ENCODE data around the gene MACROD2.

DNA sequence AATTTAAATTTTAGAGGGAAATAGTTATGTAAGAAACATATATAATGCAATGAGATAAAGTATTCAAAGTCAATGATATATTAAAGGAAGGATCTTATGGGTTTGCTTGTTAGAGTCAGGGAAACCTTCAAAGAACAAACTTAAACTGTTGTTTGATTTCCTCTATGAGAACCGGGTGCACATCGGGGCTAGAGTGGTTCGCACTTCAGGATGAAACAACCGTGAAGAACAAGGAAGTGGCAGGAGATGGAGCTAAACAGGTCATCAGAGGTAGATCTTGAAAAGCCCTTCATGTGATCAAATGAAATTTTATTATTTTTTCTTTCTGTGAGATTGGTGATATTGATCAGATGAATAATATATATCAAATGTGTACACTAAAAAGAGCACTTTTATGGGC lies 1294.0 kb downstream of the MACROD2 start:
- TF ChIP-seq, protein P1, sequence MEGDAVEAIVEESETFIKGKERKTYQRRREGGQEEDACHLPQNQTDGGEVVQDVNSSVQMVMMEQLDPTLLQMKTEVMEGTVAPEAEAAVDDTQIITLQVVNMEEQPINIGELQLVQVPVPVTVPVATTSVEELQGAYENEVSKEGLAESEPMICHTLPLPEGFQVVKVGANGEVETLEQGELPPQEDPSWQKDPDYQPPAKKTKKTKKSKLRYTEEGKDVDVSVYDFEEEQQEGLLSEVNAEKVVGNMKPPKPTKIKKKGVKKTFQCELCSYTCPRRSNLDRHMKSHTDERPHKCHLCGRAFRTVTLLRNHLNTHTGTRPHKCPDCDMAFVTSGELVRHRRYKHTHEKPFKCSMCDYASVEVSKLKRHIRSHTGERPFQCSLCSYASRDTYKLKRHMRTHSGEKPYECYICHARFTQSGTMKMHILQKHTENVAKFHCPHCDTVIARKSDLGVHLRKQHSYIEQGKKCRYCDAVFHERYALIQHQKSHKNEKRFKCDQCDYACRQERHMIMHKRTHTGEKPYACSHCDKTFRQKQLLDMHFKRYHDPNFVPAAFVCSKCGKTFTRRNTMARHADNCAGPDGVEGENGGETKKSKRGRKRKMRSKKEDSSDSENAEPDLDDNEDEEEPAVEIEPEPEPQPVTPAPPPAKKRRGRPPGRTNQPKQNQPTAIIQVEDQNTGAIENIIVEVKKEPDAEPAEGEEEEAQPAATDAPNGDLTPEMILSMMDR (IDR thresholded peaks at IDR 0.05): no peak
- TF ChIP-seq POLR2AphosphoS5 (IDR thresholded peaks at IDR 0.05): no peak
